T47D (cell line): Measurements from ENCODE around the gene PPM1F.
"Not testable (repeated sequence)": the region's sequence is repeated elsewhere in the genome, so short reads cannot be mapped to it uniquely, and the experiment has no call there.

ENCODE experiments used
- DNase-seq, 2 experiments: peaks; one replicate each; pipeline versions ENCODE4 v3.0.0 to v3.0.0-alpha.2; 2011 to 2012; ENCODE audit warnings: low read depth in 1 of 2, low spot score in 1 of 2
- JUND ChIP-seq: IDR thresholded peaks from 2 replicates; pipeline ENCODE4 v1.6.1; 2012; ENCODE audit warnings: low read depth
- in situ Hi-C: cut with HindIII; loops from 2 replicates; pipeline ENCODE4 v1.10.0; 2016; ENCODE audit warnings: low sequenced_read_pairs, low pct_unique_long_range_greater_than_20kb

Gene PPM1F

GRCh38 chr22:21915624-21916308 lies 36.9 kb downstream of the PPM1F start:
- no peak for DNase-seq
- in situ Hi-C loops = no loop called here
- no peak for TF ChIP-seq JUND

GRCh38 chr22:21914033-21914642 lies 38.5 kb downstream of the PPM1F start:
- in situ Hi-C loops, DNase-seq: not testable (repeated sequence)

- DNase-seq, in situ Hi-C loops: not testable (repeated sequence)
These were observed 42.3 kb downstream of the PPM1F start for GRCh38 chr22:21910367-21910766.

- in situ Hi-C loops = no loop called here
- DNase-seq = no peak
- no peak for TF ChIP-seq JUND
These were observed 42.8 kb downstream of the PPM1F start for GRCh38 chr22:21909871-21910270.

- no peak for DNase-seq
- TF ChIP-seq JUND = no peak
- in situ Hi-C loops = no loop called here
These were observed 44.8 kb downstream of the PPM1F start for GRCh38 chr22:21907638-21908522.

- in situ Hi-C loops, DNase-seq: not testable (repeated sequence)
These were observed 47.4 kb downstream of the PPM1F start for GRCh38 chr22:21905234-21905633.

- in situ Hi-C loops = no loop called here
- DNase-seq = no peak
- TF ChIP-seq JUND = no peak
These were observed 48.3 kb downstream of the PPM1F start for GRCh38 chr22:21904250-21904789.

- TF ChIP-seq JUND = no peak
- in situ Hi-C loops = no loop called here
- no peak for DNase-seq
These were observed 49.4 kb downstream of the PPM1F start for GRCh38 chr22:21903283-21903682.

GRCh38 chr22:21902296-21903087 lies 50.2 kb downstream of the PPM1F start:
- DNase-seq = no peak
- in situ Hi-C loops = no loop called here
- no peak for TF ChIP-seq JUND

GRCh38 chr22:21898354-21898896 lies 54.2 kb downstream of the PPM1F start:
- TF ChIP-seq JUND = no peak
- in situ Hi-C loops = no loop called here
- DNase-seq = no peak

GRCh38 chr22:21896951-21897513 lies 55.6 kb downstream of the PPM1F start:
- in situ Hi-C loops = no loop called here
- TF ChIP-seq JUND = no peak
- DNase-seq = no peak

GRCh38 chr22:21896275-21896674 lies 56.4 kb downstream of the PPM1F start:
- DNase-seq, in situ Hi-C loops: not testable (repeated sequence)
